GM12878 (cell line): ENCODE data around the gene SH2D3A. TPM values are rescaled to one million over a fixed set of nuclear protein-coding genes. Genes with fewer than 3 reads are reported as not detected.

Experiments used
- ATAC-seq: fragments of 200-7000 bp; cut with Tn5 transposase; 3 replicates; pipeline ENCODE4 v1.9.1; 2020; ENCODE audit warnings: mild to moderate bottlenecking, moderate library complexity
- BruUV-seq: library from RNA; stranded (reverse); fragments of 400-500 nt; replicated peaks from 2 replicates; lab custom pipeline; 2021; lab: Mats Ljungman, UMichigan
- CTCF ChIA-PET: fragments of 300-600 bp; sonication (Branson Sonifier 250); formaldehyde crosslinking; extraction: SDS; loops from one replicate; lab custom pipeline; 2021; ENCODE audit warnings: inconsistent platforms; lab: Yijun Ruan, JAX
- POLR2A ChIA-PET: fragments of 350-600 bp; formaldehyde crosslinking; extraction: SDS; loops from one replicate; lab custom pipeline; 2021; ENCODE audit warnings: inconsistent platforms; lab: Charles Lee
- RAD21 ChIA-PET: fragments of 300-600 bp; sonication (Branson Sonifier 250); formaldehyde crosslinking; loops from one replicate; lab custom pipeline; 2023; ENCODE audit warnings: antibody characterized with exemption; ENCODE audit not compliant: unreplicated experiment; lab: Charles Lee
- SMC1A ChIA-PET: fragments of 300-600 bp; sonication (Branson Sonifier 250); formaldehyde crosslinking; loops from one replicate; lab custom pipeline; 2023; ENCODE audit not compliant: unreplicated experiment, uncharacterized antibody; lab: Charles Lee
- DNase-seq: peaks from one replicate; pipeline ENCODE4 v3.0.0-alpha.2; 2011; ENCODE audit warnings: low read depth, low spot score
- FAIRE-seq: peaks from 3 replicates; lab custom pipeline; 2011; peaks lifted over from hg19 to GRCh38; lab: Jason Lieb, UNC
- H2AFZ ChIP-seq: 2 replicates; pipeline ENCODE4 v1.6.0; 2011; ENCODE audit warnings: low read depth, low read length, control low read depth; ENCODE audit not compliant: control insufficient read depth
- H3K27ac ChIP-seq: 2 replicates; pipeline ENCODE4 v1.5.1; 2011; ENCODE audit warnings: control low read depth; ENCODE audit not compliant: control insufficient read depth, insufficient read depth
- H3K27me3 ChIP-seq, 2 experiments: replicated peaks in 1 of 2; 2 replicates each; pipeline versions ENCODE4 v1.6.0 to v1.6.1; 2011; ENCODE audit warnings: low read length in 1 of 2; ENCODE audit not compliant: control insufficient read depth in 2 of 2, insufficient read depth in 2 of 2
- H3K36me3 ChIP-seq, 2 experiments: 2 replicates each; pipeline ENCODE4 v1.5.1; 2011; ENCODE audit warnings: low read length in 1 of 2; ENCODE audit not compliant: control insufficient read depth in 2 of 2, insufficient read depth in 2 of 2
- H3K4me1 ChIP-seq: 2 replicates; pipeline ENCODE4 v1.6.1; 2011; ENCODE audit warnings: mild to moderate bottlenecking, low read length, moderate library complexity, mixed read lengths; ENCODE audit not compliant: control insufficient read depth, insufficient read depth
- H3K4me2 ChIP-seq: 2 replicates; pipeline ENCODE4 v1.6.0; 2011; ENCODE audit warnings: control low read depth; ENCODE audit not compliant: control insufficient read depth, insufficient read depth
- H3K4me3 ChIP-seq: fragments of 200-600 bp; sonication (generic); 2 replicates; pipeline ENCODE4 v1.5.1; 2016
- H3K79me2 ChIP-seq: 2 replicates; pipeline ENCODE4 v1.6.0; 2011; ENCODE audit warnings: low read length; ENCODE audit not compliant: control insufficient read depth, insufficient read depth
- H3K9ac ChIP-seq: 2 replicates; pipeline ENCODE4 v1.8.0; 2011; ENCODE audit warnings: low read length, control low read depth, mixed read lengths; ENCODE audit not compliant: control insufficient read depth, insufficient read depth
- H3K9me3 ChIP-seq: replicated peaks from 3 replicates; pipeline ENCODE4 v1.5.1; 2011; ENCODE audit warnings: mild to moderate bottlenecking, low read length; ENCODE audit not compliant: control insufficient read depth, insufficient read depth
- H4K20me1 ChIP-seq: 2 replicates; pipeline ENCODE4 v1.6.0; 2011; ENCODE audit not compliant: control insufficient read depth, insufficient read depth
- CBFB ChIP-seq: IDR thresholded peaks from 2 replicates; pipeline ENCODE4 v1.6.1; 2016; ENCODE audit warnings: antibody characterized with exemption, low read depth
- FOS ChIP-seq: IDR thresholded peaks from 3 replicates; pipeline ENCODE4 v1.6.1; 2011; ENCODE audit warnings: borderline replicate concordance; ENCODE audit not compliant: insufficient read length; ENCODE audit errors: extremely low read depth
- JUND ChIP-seq: IDR thresholded peaks from 2 replicates; pipeline ENCODE4 v1.6.1; 2012; ENCODE audit warnings: low read depth, mild to moderate bottlenecking, low read length, improper control_type of control experiment, moderate library complexity
- NFIC ChIP-seq: IDR thresholded peaks from 2 replicates; pipeline ENCODE4 v1.6.1; 2012; ENCODE audit warnings: low read depth, mild to moderate bottlenecking, inconsistent platforms, low read length, moderate library complexity
- RFX5 ChIP-seq: IDR thresholded peaks from 2 replicates; pipeline ENCODE4 v1.6.1; 2011; ENCODE audit warnings: low read depth, low read length, improper control_type of control experiment
- SMC3 ChIP-seq: IDR thresholded peaks from 2 replicates; pipeline ENCODE4 v1.6.1; 2011; ENCODE audit warnings: low read length, improper control_type of control experiment, borderline replicate concordance
- STAT3 ChIP-seq: IDR thresholded peaks from 2 replicates; pipeline ENCODE4 v1.6.1; 2011; ENCODE audit warnings: low read depth, low read length, improper control_type of control experiment
- SUPT20H ChIP-seq: IDR thresholded peaks from 2 replicates; pipeline ENCODE4 v1.6.1; 2011; ENCODE audit warnings: low read depth, mild to moderate bottlenecking, low read length, moderate library complexity, borderline replicate concordance; ENCODE audit not compliant: control insufficient read depth
- TAF1 ChIP-seq: IDR thresholded peaks from 2 replicates; pipeline ENCODE4 v1.6.1; 2011; ENCODE audit warnings: mild to moderate bottlenecking, low read depth, low read length, borderline replicate concordance
- ZNF274 ChIP-seq: IDR thresholded peaks from one replicate; pipeline ENCODE4 v1.8.0; 2011; ENCODE audit not compliant: insufficient read length, insufficient read depth
- WGBS: methylation state at CpG from one replicate; pipeline ENCODE4 v1.1.6; 2016; ENCODE audit warnings: low lambda C conversion rate; ENCODE audit not compliant: insufficient replicate concordance, insufficient coverage; ENCODE audit errors: missing lambda C conversion rate; 5-methylcytosine and 5-hydroxymethylcytosine counted together
- in situ Hi-C: fragments of 300-500 bp; cut with MboI; formaldehyde crosslinking; loops from 9 replicates; pipeline ENCODE4 v1.14.3; 2018; ENCODE audit warnings: mixed read lengths
- intact Hi-C: fragments of 100-400 bp; cut with micrococcal nuclease; formaldehyde crosslinking; loops from one replicate; pipeline ENCODE4 v1.14.2; 2022; ENCODE audit not compliant: unreplicated experiment
- polyA plus RNA-seq, 11 experiments: library from polyadenylated mRNA; depleted of rRNA in 4 of 11; unstranded in 6 of 11; stranded (reverse) in 5 of 11; fragments of >200 nt; fragmentation: Nextera tagmentation in 4 of 11; fragmentation: Illumina TruSeq in 1 of 11; extraction: Ambion mirVana in 4 of 11; extraction: Trizol in 1 of 11; gene quantifications; 1 replicate in 1 of 11; 2 replicates in 10 of 11; pipeline versions ENCODE4 v1.2.1 to v1.2.3, GENCODE V29; 2011 to 2016; ENCODE audit warnings: inconsistent platforms in 2 of 11, missing spikeins in 2 of 11, low read depth in 1 of 11
- total RNA-seq, 4 experiments: library from RNA; depleted of rRNA in 3 of 4; stranded (reverse); fragments of >200 nt in 3 of 4; fragmentation: Illumina TruSeq in 1 of 4; extraction: Trizol in 1 of 4; gene quantifications; 2 replicates each; pipeline versions ENCODE4 v1.2.1 to v1.2.3, GENCODE V29; 2013 to 2021
- TF ChIP-seq, protein P1 (sequence below): IDR thresholded peaks from 2 replicates; pipeline ENCODE4 v1.6.1; 2012; ENCODE audit warnings: low read depth, low read length, improper control_type of control experiment
- TF ChIP-seq, protein P2 (sequence below): fragments of 450-650 bp; formaldehyde crosslinking; IDR thresholded peaks from 2 replicates; pipeline ENCODE4 v1.4.0; 2022; ENCODE audit warnings: mild to moderate bottlenecking, moderate library complexity
- TF ChIP-seq, protein P3 (sequence below): fragments of 450-650 bp; IDR thresholded peaks from 2 replicates; pipeline ENCODE4 v1.6.1; 2018; ENCODE audit warnings: borderline replicate concordance, mild to moderate bottlenecking; ENCODE audit not compliant: partially characterized antibody

SH2D3A gene
- total and polyA plus RNA-seq, 10 of the 15 experiments (the other 5 are each of a cell fraction or from before 2014, with no cell fraction given), result 0.77 to 24.4 (median 9.5) TPM

DNA sequence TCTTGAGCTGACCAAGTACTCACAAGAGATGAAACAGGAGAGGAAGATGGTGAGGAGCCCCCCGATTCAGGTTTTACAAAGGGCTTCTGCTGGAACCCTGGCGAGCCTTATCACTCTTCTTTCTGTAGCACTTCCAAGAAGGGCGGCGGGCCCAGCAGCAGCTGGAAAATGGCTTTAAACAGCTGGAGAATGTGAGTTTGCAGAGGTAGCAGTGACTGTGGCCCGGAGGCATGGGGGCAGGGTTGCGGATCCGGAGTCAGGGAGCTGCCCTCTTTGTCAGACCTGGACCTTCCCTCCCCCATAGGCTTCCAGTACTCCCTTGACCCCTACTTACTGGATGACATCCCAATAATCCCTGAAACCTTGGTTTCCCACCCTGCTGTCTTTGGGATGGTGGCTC lies 24.2 kb downstream of the SH2D3A start (continued):
- TF ChIP-seq STAT3 (no peak), RFX5 (no peak)

DNA sequence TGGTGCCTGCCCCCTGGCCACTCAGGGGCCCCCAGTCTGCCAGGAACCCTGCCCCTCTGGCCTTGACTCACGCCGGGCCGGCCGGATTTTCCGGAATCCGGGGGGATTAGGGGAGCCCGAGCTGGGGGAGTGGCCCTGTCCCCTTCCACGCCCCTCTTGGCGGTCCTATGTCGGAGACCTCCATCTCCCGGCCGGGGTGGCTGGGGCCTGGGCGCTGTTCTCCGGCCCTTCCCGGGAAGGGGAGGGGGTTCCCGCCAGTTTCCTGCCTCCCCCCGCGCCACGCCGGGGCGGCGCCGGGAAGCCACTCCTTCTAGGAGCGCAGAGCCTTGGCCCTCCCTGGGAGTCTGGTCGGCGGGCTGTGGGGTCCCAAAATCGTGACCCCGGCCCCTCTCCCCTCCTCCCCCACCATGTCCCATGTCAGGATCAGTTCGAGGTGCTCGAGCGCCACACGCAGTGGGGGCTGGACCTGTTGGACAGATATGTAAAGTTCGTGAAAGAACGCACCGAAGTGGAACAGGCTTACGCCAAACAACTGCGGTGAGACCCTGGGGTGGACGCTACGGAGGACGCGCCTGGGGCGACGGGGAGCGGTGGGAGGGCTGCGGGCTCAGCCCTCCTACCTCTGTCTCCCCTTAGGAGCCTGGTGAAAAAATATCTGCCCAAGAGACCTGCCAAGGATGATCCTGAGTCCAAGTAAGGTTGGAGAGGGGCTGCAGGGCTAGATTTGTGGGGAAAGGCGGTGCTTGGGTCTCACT lies 26.5 kb downstream of the SH2D3A start:
- Histone ChIP-seq H3K4me1 (peaks cover 24% of the 10 kb centered on the region), H3K79me2 (peaks cover 36% of the 10 kb centered on the region), H3K9me3 (no peaks in the 10 kb centered on the region), H3K4me2 (peak overlapping the region; percentile 95), H3K36me3 (peaks cover 6 to 11% of the 10 kb centered on the region in 2 experiments; a peak in 3 of 4 replicates), H2AFZ (peak overlapping the region; percentile 55), H4K20me1 (no peaks in the 10 kb centered on the region), H3K27me3 (no peaks in the 10 kb centered on the region), H3K27ac (peak overlapping the region; percentile 92), H3K4me3 (peak overlapping the region; percentile 100), H3K9ac (peak overlapping the region; percentile 90)
- 1% methylated on average over 24 of the region's 46 CpGs for WGBS
- no peak for DNase-seq
- peak; percentile 10 for ATAC-seq
- BruUV-seq, result no TSS peak
- FAIRE-seq, result peak; percentile 86
- ChIA-PET SMC1A (interaction anchor here (1.3 to 3.5 kb wide), 3 partner anchors 60 to 123 kb away, joined by 3 to 55 read pairs (median 5); no protein-coding TSS in a partner anchor), RAD21 (interaction anchor here (0.6 to 3.8 kb wide), 4 partner anchors 60 to 206 kb away, joined by 3 to 76 read pairs (median 4); no protein-coding TSS in a partner anchor), CTCF (interaction anchor here (0.6 to 5.5 kb wide), 3 partner anchors 29 to 123 kb away, joined by 3 to 104 read pairs (median 5); no protein-coding TSS in a partner anchor), POLR2A (interaction anchor here (0.7 to 1.4 kb wide), 3 partner anchors 27 to 63 kb away, joined by 3 to 7 read pairs (median 3); partner anchors contain the start of gene VAV1)
- in situ Hi-C loops, result no loop called here
- intact Hi-C loops, result no loop called here
- no peak for TF ChIP-seq TAF1
- TF ChIP-seq FOS, result no peak
- no peak for TF ChIP-seq JUND
- TF ChIP-seq CBFB, result no peak; the same call in 1 of the 2 replicates
- TF ChIP-seq SMC3, result no peak; the same call in 1 of the 2 replicates
- no peak for TF ChIP-seq SUPT20H
- TF ChIP-seq NFIC, result no peak
- TF ChIP-seq, protein P1, sequence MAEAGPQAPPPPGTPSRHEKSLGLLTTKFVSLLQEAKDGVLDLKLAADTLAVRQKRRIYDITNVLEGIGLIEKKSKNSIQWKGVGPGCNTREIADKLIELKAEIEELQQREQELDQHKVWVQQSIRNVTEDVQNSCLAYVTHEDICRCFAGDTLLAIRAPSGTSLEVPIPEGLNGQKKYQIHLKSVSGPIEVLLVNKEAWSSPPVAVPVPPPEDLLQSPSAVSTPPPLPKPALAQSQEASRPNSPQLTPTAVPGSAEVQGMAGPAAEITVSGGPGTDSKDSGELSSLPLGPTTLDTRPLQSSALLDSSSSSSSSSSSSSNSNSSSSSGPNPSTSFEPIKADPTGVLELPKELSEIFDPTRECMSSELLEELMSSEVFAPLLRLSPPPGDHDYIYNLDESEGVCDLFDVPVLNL, result no peak
- TF ChIP-seq, protein P2, sequence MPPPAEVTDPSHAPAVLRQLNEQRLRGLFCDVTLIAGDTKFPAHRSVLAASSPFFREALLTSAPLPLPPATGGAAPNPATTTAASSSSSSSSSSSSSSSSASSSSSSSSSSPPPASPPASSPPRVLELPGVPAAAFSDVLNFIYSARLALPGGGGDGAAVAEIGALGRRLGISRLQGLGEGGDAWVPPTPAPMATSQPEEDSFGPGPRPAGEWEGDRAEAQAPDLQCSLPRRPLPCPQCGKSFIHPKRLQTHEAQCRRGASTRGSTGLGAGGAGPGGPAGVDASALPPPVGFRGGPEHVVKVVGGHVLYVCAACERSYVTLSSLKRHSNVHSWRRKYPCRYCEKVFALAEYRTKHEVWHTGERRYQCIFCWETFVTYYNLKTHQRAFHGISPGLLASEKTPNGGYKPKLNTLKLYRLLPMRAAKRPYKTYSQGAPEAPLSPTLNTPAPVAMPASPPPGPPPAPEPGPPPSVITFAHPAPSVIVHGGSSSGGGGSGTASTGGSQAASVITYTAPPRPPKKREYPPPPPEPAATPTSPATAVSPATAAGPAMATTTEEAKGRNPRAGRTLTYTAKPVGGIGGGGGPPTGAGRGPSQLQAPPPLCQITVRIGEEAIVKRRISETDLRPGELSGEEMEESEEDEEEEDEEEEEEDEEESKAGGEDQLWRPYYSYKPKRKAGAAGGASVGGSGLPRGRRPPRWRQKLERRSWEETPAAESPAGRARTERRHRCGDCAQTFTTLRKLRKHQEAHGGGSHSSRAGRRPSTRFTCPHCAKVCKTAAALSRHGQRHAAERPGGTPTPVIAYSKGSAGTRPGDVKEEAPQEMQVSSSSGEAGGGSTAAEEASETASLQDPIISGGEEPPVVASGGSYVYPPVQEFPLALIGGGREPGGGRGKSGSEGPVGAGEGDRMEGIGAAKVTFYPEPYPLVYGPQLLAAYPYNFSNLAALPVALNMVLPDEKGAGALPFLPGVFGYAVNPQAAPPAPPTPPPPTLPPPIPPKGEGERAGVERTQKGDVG, result no peak
- TF ChIP-seq, protein P3, sequence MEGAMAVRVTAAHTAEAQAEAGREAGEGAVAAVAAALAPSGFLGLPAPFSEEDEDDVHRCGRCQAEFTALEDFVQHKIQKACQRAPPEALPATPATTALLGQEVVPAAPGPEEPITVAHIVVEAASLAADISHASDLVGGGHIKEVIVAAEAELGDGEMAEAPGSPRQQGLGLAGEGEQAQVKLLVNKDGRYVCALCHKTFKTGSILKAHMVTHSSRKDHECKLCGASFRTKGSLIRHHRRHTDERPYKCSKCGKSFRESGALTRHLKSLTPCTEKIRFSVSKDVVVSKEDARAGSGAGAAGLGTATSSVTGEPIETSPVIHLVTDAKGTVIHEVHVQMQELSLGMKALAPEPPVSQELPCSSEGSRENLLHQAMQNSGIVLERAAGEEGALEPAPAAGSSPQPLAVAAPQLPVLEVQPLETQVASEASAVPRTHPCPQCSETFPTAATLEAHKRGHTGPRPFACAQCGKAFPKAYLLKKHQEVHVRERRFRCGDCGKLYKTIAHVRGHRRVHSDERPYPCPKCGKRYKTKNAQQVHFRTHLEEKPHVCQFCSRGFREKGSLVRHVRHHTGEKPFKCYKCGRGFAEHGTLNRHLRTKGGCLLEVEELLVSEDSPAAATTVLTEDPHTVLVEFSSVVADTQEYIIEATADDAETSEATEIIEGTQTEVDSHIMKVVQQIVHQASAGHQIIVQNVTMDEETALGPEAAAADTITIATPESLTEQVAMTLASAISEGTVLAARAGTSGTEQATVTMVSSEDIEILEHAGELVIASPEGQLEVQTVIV, result no peak
- TF ChIP-seq ZNF274, result no peak
